AG09309 (cell line): ENCODE results near the gene FHIP1A.

Source experiments
- DNase-seq: peaks from one replicate; pipeline ENCODE4 v3.0.0-alpha.2; 2010; ENCODE audit warnings: low read depth
- H3K4me3 ChIP-seq: 2 replicates; pipeline ENCODE4 v1.5.1; 2011; ENCODE audit warnings: mild to moderate bottlenecking, low read depth, low read length, moderate library complexity; ENCODE audit not compliant: control insufficient read depth
- TF ChIP-seq, protein P1 (sequence below): IDR thresholded peaks from 2 replicates; pipeline ENCODE4 v1.5.1; 2011; ENCODE audit warnings: mild to moderate bottlenecking, low read depth, low read length, inconsistent platforms; ENCODE audit not compliant: insufficient read depth, control insufficient read depth; ENCODE audit errors: missing control alignments

The FHIP1A gene

DNA sequence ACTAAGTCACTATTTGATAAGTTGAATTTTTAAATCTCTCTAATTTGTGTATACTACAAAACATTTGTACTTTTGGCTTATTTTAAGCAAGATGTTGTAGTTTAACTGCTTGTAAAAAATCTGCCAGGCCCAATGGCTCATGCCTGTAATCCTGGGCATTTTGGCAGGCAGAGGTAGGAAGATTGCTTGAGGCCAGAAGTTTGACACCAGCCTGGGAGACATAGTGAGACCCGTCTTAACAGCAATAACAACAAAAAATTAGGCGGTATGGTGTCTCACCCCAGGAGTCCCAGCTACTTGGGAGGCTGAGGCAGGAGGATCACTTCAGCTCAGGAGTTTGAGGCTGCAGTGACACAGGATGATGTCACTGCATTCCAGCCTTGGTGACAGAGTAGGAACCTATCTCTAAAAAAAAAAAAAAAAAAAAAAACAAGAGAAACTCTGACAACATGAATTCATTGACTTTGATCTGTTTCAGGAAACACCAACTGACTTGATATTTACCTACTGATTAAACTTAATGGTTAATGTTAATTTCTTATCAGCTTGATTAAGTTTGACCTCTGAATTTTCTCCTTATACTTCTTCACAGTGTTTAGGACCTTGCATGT lies 8.9 kb downstream of the FHIP1A start:
- H3K4me3 ChIP-seq, result no peak overlapping the region
- TF ChIP-seq, protein P1, sequence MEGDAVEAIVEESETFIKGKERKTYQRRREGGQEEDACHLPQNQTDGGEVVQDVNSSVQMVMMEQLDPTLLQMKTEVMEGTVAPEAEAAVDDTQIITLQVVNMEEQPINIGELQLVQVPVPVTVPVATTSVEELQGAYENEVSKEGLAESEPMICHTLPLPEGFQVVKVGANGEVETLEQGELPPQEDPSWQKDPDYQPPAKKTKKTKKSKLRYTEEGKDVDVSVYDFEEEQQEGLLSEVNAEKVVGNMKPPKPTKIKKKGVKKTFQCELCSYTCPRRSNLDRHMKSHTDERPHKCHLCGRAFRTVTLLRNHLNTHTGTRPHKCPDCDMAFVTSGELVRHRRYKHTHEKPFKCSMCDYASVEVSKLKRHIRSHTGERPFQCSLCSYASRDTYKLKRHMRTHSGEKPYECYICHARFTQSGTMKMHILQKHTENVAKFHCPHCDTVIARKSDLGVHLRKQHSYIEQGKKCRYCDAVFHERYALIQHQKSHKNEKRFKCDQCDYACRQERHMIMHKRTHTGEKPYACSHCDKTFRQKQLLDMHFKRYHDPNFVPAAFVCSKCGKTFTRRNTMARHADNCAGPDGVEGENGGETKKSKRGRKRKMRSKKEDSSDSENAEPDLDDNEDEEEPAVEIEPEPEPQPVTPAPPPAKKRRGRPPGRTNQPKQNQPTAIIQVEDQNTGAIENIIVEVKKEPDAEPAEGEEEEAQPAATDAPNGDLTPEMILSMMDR, result no peak
- no peak for DNase-seq

DNA sequence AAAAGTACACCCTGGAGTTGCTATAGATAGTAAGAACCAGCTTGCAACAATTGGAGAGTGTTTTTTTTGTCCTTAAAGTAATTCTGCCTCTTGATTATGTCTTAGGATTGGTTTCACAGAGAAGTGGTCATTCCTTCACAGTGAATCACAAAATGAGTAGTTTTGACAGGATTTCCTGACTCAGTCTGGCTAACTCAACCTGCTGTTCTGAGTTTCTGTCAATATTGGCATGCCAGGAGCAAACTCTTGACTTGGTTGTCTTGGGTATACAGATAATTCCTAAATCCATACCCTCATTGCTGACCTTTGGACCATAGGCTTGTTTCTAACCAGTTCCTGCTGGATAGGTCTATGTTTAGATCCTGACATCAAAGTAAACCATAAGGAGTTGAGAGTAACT lies 9.4 kb downstream of the FHIP1A start:
- TF ChIP-seq, protein P1, result no peak
- DNase-seq, result peak; percentile 42
- H3K4me3 ChIP-seq, result no peak overlapping the region

DNA sequence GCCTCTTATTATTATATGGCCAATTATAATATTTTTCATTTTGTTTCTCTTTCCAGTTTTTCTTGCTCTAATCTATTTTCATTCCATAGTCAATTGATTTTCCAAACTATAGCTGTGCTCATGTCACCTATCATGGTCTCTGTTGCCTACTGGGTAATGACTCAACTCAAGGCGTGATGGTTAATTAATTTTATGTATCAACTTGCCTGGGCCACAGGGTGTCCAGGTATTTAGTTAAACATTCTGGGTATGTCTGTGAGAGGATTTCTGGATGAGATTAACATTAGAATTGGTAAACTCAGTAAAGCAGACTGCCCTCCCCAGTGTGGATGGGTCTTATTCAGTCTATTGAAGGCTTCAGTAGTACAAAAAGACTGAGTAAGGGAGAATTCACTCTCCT lies 9.9 kb downstream of the FHIP1A start:
- H3K4me3 ChIP-seq, result no peak overlapping the region
- DNase-seq, result no peak
- TF ChIP-seq, protein P1, result no peak

DNA sequence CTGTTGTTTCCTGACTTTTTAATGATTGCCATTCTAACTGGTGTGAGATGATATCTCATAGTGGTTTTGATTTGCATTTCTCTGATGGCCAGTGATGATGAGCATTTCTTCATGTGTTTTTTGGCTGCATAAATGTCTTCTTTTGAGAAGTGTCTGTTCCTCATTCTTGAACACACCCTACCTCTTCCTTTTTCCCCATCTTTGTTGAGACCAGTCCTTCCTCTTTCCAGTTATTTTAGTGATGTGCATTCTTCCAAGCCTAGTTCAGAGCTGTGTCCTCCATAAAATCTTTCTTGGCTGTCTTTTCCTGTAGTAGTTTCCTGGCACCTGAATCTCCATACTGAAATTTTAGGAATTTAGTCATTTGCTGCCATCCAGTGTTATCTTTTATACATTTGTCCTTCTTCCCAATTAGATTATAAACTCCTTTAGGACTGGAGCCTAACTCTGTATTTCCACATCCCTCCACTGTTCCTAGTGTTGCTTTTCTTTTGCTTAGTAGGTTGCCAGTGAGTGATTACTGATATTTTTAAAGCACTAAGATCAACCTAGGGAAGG lies 11.4 kb downstream of the FHIP1A start:
- TF ChIP-seq, protein P1, result no peak
- no peak overlapping the region for H3K4me3 ChIP-seq
- DNase-seq, result no peak

DNA sequence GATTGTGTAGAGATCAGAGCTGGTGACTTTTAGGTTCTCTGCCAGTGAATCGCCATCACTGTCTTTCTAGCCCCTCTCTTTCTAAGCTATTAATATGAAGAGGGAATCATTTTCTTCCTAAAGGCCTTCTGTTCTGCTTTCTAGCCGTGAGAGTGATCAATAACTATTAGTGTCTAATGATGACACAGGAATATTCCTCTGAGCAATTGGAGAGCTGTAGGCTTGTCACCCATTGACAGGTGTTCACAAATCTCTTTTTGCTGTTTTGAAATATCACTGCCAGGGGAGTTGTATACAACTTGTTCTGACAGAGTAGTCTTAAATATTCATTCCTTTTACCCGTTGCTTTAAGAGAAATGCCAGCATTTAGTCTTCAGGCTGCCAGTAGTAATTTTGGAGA lies 13.9 kb downstream of the FHIP1A start:
- TF ChIP-seq, protein P1, result no peak
- no peak for DNase-seq
- H3K4me3 ChIP-seq, result no peak overlapping the region

DNA sequence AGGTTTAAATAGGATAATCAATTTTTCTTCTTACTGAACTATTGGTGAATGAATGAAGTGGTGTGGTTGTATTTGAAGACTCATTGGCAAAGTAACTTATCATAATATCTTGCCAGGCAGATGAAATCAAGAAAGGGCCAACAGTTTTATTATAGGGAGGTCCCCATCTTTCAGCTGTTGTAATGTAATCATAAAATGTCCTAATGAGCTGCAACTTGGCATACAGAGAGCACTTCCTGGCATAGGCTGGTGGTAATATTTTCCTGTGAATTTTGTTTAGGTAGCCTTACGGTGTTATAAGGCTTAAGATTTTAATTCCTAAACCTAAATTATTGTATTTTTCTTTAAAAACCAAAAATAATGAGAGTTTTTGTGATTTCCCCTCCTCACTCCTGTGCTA lies 17.5 kb downstream of the FHIP1A start:
- no peak for DNase-seq
- TF ChIP-seq, protein P1, result no peak
- H3K4me3 ChIP-seq, result no peak overlapping the region
